ENCODE results near the gene MRPL43. TPM values are rescaled to one million over a fixed set of nuclear protein-coding genes. Genes with fewer than 3 reads are reported as not detected.

MRPL43 gene
- total and polyA plus RNA-seq, 2 experiments from 2014 or later = 60.4 to 126 TPM

DNA sequence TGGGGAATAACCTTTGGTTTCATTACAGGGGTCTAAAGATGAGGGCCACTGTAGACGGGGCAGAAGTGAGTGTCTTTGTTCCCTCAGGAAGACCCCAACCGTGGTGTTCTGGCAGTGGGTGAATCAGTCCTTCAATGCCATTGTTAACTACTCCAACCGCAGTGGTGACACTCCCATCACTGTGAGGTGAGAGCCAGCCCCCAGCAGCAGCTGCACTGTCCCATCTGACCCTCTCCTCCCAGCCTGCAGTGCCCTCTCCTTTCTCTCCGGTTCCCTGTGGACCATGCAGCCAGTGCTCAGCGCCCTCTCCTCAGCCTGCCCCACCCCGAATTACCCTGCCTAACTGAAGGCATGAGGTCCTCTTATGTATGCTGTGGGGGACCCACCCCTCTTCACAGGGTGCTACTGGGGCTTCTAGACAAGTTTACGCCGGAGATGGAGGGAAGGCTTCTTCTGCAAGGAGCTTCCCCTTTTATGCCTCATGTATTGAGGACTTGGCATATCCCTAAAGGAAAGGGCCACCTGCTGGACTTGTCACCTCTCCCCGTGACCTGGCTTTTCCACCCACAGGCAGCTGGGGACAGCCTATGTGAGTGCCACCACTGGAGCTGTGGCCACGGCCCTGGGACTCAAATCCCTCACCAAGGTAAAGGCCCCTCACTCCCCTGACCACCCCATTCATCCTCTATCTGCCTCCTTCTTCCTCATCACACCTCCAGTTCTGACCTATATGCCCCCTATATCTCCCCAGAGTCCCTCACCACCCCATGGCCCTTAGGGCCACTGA lies 48.8 kb upstream of the MRPL43 start:
- peaks cover 58% of the 10 kb centered on the region for H3K27me3 Mint-ChIP-seq (ENCODE audit: insufficient read depth, low read depth, poor library complexity)
- H3K4me2 ChIP-seq = no peak overlapping the region
- H4K20me1 ChIP-seq (replicated peaks; ENCODE audit: insufficient read depth) = no peaks in the 10 kb centered on the region

More for the DNA sequence above, 48.8 kb upstream of the MRPL43 start:
- H3F3A ChIP-seq (replicated peaks; ENCODE audit: low read depth) = no peaks in the 10 kb centered on the region
- H3K4me1 ChIP-seq (ENCODE audit: insufficient read depth) = peaks cover 12% of the 10 kb centered on the region; the same call in 1 of the 2 replicates
- H3K9me2 ChIP-seq (ENCODE audit: insufficient read depth) = no peaks in the 10 kb centered on the region
- no peak overlapping the region for H2AFZ ChIP-seq
- H3K27ac ChIP-seq (ENCODE audit: low read depth) = no peak overlapping the region
- no peak overlapping the region for H3K4me3 ChIP-seq
- Mint-ChIP-seq H3K27ac (no peak overlapping the region), H3K36me3 (ENCODE audit: low read depth) (no peaks in the 10 kb centered on the region), H3K4me3 (no peak overlapping the region), H3K4me1 (peaks cover 15% of the 10 kb centered on the region), H3K9me3 (no peaks in the 10 kb centered on the region)
- no peaks in the 10 kb centered on the region for H3K36me3 ChIP-seq (ENCODE audit: insufficient read depth)
- no peak for ATAC-seq
- peaks cover 55% of the 10 kb centered on the region for H3K27me3 ChIP-seq (ENCODE audit: insufficient read depth)
- H3K79me2 ChIP-seq (replicated peaks; ENCODE audit: insufficient read depth) = no peaks in the 10 kb centered on the region
- TF ChIP-seq EZH2 (IDR thresholded peaks at IDR 0.05; ENCODE audit: low read depth, unreplicated experiment) = no peak
- TF ChIP-seq REST (IDR thresholded peaks at IDR 0.05; ENCODE audit: unreplicated experiment) = no peak
- TF ChIP-seq CREB1 (CRISPR knock-in tag; IDR thresholded peaks at IDR 0.05; ENCODE audit: low read depth) = no peak
- TF ChIP-seq NANOG (IDR thresholded peaks at IDR 0.05; ENCODE audit: borderline replicate concordance) = no peak
- no peak for TF ChIP-seq STAT1 (IDR thresholded peaks at IDR 0.05; ENCODE audit: unreplicated experiment)
- TF ChIP-seq EZH2phosphoT487 (IDR thresholded peaks at IDR 0.05; ENCODE audit: unreplicated experiment) = no peak
- TF ChIP-seq, protein P1, sequence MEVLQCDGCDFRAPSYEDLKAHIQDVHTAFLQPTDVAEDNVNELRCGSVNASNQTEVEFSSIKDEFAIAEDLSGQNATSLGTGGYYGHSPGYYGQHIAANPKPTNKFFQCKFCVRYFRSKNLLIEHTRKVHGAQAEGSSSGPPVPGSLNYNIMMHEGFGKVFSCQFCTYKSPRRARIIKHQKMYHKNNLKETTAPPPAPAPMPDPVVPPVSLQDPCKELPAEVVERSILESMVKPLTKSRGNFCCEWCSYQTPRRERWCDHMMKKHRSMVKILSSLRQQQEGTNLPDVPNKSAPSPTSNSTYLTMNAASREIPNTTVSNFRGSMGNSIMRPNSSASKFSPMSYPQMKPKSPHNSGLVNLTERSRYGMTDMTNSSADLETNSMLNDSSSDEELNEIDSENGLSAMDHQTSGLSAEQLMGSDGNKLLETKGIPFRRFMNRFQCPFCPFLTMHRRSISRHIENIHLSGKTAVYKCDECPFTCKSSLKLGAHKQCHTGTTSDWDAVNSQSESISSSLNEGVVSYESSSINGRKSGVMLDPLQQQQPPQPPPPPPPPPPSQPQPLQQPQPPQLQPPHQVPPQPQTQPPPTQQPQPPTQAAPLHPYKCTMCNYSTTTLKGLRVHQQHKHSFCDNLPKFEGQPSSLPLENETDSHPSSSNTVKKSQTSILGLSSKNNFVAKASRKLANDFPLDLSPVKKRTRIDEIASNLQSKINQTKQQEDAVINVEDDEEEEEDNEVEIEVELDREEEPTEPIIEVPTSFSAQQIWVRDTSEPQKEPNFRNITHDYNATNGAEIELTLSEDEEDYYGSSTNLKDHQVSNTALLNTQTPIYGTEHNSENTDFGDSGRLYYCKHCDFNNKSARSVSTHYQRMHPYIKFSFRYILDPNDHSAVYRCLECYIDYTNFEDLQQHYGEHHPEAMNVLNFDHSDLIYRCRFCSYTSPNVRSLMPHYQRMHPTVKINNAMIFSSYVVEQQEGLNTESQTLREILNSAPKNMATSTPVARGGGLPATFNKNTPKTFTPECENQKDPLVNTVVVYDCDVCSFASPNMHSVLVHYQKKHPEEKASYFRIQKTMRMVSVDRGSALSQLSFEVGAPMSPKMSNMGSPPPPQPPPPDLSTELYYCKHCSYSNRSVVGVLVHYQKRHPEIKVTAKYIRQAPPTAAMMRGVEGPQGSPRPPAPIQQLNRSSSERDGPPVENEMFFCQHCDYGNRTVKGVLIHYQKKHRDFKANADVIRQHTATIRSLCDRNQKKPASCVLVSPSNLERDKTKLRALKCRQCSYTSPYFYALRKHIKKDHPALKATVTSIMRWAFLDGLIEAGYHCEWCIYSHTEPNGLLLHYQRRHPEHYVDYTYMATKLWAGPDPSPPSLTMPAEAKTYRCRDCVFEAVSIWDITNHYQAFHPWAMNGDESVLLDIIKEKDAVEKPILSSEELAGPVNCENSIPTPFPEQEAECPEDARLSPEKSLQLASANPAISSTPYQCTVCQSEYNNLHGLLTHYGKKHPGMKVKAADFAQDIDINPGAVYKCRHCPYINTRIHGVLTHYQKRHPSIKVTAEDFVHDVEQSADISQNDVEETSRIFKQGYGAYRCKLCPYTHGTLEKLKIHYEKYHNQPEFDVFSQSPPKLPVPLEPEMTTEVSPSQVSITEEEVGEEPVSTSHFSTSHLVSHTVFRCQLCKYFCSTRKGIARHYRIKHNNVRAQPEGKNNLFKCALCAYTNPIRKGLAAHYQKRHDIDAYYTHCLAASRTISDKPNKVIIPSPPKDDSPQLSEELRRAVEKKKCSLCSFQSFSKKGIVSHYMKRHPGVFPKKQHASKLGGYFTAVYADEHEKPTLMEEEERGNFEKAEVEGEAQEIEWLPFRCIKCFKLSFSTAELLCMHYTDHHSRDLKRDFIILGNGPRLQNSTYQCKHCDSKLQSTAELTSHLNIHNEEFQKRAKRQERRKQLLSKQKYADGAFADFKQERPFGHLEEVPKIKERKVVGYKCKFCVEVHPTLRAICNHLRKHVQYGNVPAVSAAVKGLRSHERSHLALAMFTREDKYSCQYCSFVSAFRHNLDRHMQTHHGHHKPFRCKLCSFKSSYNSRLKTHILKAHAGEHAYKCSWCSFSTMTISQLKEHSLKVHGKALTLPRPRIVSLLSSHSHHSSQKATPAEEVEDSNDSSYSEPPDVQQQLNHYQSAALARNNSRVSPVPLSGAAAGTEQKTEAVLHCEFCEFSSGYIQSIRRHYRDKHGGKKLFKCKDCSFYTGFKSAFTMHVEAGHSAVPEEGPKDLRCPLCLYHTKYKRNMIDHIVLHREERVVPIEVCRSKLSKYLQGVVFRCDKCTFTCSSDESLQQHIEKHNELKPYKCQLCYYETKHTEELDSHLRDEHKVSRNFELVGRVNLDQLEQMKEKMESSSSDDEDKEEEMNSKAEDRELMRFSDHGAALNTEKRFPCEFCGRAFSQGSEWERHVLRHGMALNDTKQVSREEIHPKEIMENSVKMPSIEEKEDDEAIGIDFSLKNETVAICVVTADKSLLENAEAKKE (CRISPR knock-in tag; IDR thresholded peaks at IDR 0.05) = no peak
- TF ChIP-seq JUNB (IDR thresholded peaks at IDR 0.05; ENCODE audit: unreplicated experiment) = no peak
- TF ChIP-seq ZNF331 (CRISPR knock-in tag; IDR thresholded peaks at IDR 0.05; ENCODE audit: low read depth) = no peak
- TF ChIP-seq, protein P2, sequence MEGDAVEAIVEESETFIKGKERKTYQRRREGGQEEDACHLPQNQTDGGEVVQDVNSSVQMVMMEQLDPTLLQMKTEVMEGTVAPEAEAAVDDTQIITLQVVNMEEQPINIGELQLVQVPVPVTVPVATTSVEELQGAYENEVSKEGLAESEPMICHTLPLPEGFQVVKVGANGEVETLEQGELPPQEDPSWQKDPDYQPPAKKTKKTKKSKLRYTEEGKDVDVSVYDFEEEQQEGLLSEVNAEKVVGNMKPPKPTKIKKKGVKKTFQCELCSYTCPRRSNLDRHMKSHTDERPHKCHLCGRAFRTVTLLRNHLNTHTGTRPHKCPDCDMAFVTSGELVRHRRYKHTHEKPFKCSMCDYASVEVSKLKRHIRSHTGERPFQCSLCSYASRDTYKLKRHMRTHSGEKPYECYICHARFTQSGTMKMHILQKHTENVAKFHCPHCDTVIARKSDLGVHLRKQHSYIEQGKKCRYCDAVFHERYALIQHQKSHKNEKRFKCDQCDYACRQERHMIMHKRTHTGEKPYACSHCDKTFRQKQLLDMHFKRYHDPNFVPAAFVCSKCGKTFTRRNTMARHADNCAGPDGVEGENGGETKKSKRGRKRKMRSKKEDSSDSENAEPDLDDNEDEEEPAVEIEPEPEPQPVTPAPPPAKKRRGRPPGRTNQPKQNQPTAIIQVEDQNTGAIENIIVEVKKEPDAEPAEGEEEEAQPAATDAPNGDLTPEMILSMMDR (conservative IDR thresholded peaks at IDR 0.05; ENCODE audit: low read depth in 2 of 2) = no peak
- no peak for TF ChIP-seq POLR2AphosphoS5 (IDR thresholded peaks at IDR 0.05; ENCODE audit: low read depth)
- no peak for TF ChIP-seq ZNF114 (CRISPR knock-in tag; IDR thresholded peaks at IDR 0.05)
- TF ChIP-seq, protein P3, sequence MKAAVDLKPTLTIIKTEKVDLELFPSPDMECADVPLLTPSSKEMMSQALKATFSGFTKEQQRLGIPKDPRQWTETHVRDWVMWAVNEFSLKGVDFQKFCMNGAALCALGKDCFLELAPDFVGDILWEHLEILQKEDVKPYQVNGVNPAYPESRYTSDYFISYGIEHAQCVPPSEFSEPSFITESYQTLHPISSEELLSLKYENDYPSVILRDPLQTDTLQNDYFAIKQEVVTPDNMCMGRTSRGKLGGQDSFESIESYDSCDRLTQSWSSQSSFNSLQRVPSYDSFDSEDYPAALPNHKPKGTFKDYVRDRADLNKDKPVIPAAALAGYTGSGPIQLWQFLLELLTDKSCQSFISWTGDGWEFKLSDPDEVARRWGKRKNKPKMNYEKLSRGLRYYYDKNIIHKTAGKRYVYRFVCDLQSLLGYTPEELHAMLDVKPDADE (IDR thresholded peaks at IDR 0.05) = no peak
- no peak for DNase-seq (ENCODE audit: low spot score)
